Putamen (tissue), 1 donor: ENCODE measurements around the gene CHMP1B.
"Not testable (repeated sequence)": the region's sequence is repeated elsewhere in the genome, so short reads cannot be mapped to it uniquely, and the experiment has no call there.

Source experiments
- DNase-seq: peaks from one replicate; pipeline ENCODE4 v3.0.0-alpha.2; 2016; ENCODE audit warnings: low spot score

The CHMP1B gene

DNA sequence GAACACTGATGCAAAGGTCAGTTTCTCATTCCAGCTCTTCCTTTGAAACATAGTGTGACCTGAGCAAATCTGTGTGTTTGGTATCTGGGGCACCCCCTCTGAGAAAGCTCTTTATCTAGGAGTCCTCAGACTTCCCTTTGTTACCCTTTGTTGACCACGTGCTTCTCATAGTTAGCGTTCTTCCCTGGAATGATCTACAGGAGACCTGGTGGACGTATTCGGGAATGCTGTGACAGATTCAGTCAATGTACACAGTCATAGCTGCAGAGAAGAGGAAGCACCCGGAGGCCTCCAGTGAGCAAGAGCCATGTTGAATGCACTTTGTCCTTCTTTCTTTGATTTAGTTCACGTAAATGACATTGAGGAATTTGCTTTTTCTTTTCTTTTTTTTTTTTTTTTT is 10.7 kb upstream of the CHMP1B start:
- DNase-seq, result no peak

DNA sequence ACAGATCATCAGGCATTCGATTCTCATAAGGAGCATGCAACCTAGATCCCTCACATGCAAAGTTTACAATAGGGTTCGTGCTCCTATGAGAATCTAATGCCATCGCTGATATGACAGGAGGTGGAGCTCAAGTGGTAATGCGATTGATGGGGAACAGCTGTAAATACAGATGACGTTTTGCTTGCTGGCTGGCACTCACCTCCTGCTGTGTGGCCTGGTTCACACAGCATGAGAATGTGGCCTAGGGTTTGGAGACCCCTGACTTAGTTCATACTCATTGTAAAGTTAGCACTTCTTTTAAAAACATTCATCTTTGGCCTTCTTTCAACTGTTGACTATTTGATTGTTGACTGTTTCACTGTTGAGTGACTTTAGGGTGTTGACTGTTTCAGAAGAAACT is 8.7 kb upstream of the CHMP1B start:
- no peak for DNase-seq

GRCh38 chr18:11844436-11844835 is 6.8 kb upstream of the CHMP1B start:
- DNase-seq, result no peak

DNA sequence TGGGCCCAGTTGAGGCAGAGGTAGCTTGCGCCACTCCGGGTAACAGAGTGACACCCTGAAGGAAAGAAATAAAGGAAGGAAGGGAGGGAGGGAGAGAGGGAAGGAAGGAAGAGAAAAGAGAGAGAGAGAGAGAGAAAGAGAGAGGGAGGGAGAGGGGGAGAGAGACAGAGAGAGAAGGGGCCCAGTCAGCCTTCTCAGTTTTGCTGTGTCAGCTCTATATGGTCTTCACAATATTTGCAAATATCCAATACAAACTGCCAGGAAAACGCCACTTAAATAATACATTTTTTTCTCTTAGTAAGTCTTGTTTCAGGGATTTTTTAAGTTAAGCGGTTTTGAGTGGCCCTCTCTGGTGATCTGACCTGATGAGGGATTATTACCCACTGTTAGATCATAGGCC is 5.6 kb upstream of the CHMP1B start:
- DNase-seq, result no peak

GRCh38 chr18:11847811-11848210 is 3.4 kb upstream of the CHMP1B start:
- DNase-seq, result no peak

DNA sequence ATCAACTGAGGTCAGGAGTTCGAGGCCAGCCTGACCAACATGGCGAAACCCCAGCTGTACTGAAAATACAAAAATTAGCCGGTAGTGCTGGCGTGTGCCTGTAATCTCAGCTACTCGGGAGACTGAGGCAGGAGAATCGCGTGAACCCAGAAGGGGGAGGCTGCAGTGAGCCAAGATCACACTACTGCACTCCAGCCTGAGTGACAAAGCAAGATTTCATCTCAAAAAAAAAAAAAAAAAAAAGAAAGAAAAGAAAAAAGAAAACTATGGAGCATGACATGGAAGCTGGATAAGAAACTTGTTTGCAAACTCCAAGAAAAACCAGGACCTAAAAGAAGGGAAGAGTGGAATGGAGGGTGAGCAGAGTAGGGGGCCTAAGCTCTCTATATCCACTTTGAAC is 1.9 kb upstream of the CHMP1B start:
- DNase-seq, result no peak

- DNase-seq, result peak; percentile 83
Observed at GRCh38 chr18:11849841-11850634, 1.2 kb upstream of the CHMP1B start.

- no peak for DNase-seq
Observed at GRCh38 chr18:11850821-11851145, 430 bp upstream of the CHMP1B start.

- DNase-seq, result no peak
Observed at GRCh38 chr18:11851806-11852337, 659 bp downstream of the CHMP1B start.

DNA sequence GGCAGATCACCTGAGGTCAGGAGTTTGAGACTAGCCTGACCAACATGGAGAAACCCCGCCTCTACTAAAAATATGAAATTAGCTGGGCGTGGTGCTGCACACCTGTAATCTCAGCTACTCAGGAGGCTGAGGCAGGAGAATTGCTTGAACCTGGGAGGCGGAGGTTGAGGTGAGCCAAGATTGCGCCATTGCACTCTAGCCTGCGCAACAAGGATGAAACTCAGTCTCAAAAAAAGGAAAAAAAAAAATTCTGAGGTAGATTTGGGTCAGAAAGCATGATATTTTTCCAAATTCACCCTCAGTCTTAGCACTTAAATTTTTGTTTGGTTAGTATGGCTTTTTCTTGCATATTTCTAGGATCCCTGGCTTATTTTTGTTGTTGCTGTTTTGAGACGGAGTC is 3.3 kb downstream of the CHMP1B start:
- not testable (repeated sequence) for DNase-seq

DNA sequence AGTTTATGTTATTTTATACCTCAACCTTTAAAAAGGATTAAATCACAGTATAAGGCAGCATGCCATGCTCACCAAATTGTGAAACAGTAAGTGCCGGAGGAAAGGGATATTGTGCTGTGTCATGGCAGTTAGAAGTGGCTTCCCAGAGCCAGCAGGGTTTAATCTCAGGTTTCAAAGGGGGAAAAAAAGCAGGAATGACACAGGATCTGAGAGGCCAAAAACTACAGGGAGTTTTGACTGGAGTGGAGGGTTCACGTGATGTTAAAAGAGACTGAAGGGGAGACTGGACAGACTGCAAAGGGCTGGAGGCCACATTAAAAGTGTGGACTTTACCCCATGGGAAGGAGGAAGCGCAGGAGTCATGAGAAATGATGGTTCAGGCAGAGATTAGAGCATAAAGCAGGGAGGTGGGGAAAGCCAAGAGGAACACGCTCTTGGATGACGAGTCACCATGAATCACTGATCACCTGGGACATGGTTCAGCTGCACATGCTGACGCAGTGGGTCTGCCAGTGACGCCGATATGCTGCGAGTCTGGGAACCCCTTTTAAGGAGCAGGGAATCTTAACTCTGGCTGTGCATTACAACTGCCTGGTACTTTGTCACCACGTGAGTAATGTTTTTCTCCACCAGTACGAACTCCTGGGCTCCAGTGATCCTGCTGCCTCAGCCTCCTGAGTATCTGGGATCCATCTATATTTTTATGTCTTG is 6.1 kb downstream of the CHMP1B start:
- peak; percentile 69 for DNase-seq

DNA sequence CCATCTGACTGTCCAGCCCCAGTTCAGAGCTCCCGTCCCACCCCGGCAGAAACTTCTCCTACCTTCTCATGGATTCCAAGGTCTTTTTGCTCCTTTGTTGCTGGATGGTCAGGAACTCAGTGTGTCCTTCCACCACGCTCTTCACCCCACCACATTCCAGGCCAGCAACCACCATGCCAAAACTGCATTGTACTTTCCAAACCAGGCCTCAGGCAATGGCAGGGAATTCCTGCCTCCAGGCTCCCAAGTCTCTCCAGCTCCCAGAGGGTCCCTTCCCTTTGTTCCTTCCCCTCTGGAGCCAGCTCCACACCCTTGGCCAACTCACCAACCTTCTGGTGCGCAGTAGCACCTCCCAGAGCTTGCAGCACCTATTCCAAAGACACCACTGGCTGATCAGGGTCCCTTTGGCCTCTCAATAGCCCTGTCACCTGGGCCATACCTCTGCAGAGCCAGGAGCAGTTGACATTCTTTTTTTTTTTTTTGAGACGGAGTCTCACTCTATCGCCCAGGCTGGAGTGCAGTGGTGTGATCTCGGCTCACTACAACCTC is 8.1 kb downstream of the CHMP1B start:
- DNase-seq, result no peak

DNA sequence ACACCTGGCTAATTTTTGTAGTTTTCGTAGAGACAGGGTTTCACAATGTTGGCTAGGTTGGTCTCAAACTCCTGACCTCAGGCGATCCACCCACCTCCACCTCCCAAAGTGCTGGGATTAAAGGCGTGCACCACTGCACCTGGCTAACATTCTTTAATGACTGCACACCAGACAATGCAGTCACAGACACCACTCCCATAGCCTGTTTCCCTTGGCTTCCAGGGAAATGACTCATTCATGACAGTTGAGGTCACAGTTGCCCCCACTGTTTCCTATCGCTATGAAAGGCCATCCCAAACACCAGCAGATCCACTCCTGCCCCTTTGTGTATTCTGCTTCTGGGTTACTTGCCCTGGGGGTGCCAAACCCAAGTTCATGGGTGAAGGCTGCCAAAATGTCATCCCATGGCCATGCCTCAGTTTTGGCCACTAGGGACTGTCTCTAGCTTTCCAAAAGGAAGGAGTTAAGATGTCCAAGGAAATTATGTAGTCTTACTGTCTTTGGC is 8.7 kb downstream of the CHMP1B start:
- DNase-seq, result no peak

DNA sequence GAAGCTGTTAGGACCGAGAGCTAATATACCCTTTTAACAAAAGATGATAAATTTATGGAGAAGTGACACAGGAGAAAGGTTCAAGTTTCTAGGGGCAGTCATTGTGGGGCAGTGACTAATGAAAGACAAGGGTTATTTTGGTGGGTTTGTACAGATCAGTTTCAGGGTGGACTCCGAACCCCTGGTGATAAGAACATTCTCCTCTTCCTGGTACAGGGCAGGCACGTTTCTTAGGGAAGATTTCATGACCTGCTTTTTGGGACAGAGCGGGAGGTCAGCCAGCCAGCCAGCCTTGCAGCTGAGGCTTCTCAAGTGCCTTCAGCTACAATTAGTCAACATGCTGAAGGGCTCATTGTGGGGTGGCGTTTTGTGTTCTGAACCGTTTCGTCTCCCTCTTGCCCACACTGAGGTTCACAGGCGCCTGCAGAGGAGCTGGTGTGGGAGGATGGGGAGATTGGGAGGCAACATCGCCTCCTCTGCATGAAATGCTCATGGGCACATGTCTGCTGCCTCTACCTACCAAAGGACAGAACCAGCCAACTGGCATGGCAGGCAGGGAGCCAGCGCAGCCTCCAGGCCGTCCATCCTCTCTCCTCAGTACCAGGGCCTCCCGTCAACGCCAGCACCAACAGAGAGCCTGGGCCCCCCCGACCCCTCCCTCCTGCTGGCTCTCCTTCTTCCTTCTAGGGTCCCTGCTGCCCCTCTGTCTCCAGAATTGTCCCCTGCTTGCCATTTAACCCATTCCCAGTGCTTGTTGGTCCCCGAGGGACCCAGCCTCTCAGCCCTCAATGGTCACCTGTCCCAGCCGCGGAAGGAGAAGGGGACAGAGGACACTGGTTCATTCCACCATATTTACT is 9.6 kb downstream of the CHMP1B start:
- DNase-seq, result no peak

DNA sequence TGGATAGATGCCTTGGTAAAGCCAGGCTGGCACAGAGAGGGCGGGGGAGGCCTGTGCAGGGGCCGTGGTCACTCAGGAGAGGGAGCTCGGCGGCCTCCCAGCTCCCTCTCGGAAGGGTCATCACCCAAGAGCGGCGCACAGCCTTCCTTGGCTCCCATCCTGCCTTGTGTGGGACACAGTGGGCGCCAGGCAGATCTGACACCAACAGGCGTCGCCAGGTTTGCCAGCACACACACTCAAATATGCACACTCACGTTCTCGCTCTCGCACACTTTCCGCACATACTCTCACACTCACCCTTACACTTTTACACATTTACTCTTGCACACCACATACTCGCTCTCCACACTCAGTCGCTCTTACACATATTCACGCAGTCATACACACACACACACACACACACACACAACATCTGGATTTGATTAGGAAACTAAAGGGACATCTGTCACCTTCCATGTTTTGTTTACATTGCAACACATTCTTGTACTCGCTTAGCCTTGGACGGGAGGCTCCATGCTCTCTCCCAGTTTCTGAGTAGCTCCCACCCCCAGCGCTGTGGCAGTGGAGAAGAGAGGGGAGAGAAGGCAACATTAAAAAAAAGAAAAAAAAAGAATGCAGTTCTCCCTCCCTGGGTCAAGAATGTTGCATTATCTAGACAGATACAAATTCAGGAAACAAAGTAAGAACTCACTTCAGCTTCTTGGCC is 10.5 kb downstream of the CHMP1B start:
- no peak for DNase-seq

DNA sequence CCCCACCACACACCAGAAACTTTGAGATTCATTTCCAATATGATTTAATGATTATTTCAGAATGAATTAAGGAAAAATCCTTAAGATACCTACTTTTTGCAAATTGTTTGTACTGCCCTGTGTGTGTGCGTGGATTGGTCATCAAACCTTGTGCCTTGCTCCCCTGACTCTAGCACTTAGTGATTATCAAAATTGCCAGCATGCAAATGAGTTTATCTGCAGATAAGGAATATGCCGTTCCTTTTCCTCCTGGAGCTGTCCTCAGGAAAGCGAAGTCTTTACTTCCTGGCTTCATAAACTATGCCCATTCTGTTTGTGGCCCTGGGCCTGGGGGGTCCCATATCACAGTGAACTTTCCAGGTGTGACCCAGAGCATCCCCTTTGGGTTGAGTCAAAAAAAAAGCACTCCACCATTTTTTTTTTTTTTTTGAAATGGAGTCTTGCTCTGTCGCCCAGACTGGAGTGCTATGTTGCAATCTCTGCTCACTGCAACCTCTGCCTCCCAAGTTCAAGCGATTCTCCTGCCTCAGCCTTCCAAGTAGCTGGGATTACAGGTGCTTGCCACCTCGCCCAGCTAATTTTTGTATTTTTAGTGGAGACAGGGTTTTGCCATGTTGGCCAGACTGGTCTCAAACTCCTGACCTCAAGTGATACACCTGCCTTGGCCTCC is 11.4 kb downstream of the CHMP1B start:
- no peak for DNase-seq

DNA sequence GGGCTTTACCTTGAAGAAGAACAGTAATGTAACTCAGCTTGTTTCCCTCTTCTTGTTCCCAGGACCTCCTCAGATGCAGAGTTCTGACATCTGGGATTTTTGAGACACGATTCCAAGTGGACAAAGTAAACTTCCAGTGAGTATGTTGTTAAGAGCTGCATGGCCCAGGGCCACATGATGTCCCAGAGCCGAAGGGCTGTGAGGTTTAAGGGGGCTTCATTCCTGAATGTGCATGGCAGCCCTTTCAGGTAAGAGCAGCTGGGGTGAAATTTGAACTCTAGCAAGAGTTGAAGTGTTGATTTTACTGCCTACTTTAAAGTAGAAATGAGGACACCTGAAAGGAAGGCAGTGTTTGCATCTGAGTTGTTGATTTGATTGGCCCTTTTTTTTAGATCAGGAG is 13.3 kb downstream of the CHMP1B start:
- no peak for DNase-seq

DNA sequence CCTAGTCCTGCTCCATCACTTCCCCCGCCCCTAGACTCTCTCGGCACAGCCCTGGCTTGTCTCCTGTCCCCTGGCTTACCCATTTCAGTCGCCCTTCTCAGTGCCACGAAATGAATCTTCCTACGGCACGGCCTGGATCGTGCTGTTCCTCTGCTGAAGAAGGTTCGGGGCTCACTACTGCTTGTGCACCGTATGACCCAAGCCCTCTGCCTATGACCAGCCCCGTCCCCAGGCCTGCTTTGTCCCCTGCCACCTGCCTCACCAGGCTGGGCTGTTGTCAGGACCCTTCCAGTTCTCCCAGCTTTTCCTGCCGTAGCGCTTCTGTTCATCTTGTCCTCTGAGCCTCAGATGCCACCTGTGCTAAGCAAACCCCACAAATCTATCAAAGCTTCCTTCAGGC is 13.9 kb downstream of the CHMP1B start:
- DNase-seq, result no peak

- no peak for DNase-seq
Observed at GRCh38 chr18:11866329-11866728, 15.1 kb downstream of the CHMP1B start.

DNA sequence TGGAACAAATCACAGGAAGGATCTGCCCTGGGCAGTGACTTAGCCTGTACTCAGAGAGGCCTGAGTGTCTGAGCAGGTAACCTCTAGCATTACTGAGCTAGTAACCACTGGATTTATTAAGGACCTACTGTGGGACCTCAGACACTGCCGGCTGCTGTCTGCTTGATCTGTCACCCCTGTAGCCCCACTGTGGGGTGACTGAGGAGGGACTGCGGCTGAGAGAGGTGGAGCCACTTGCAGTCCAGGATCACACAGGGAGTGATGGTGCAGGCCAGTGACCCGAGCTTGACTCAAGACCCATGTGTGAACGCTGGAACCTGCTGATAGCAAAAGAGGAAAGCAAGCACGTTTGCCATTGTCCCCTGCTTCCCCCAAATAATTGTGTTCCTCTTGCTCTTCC is 15.6 kb downstream of the CHMP1B start:
- no peak for DNase-seq

- no peak for DNase-seq
Observed at GRCh38 chr18:11868230-11868629, 17.0 kb downstream of the CHMP1B start.
